HEK293T (cell line): ENCODE data around the gene CCNT2.

ENCODE experiments used
- CTCF ChIA-PET: fragments of 350-600 bp; formaldehyde crosslinking; extraction: SDS; loops from one replicate; lab custom pipeline; 2021; ENCODE audit warnings: antibody characterized with exemption, inconsistent platforms; lab: Yijun Ruan, JAX
- POLR2A ChIA-PET: fragments of 350-600 bp; formaldehyde crosslinking; extraction: SDS; loops from one replicate; lab custom pipeline; 2020; ENCODE audit warnings: antibody characterized with exemption, inconsistent platforms; lab: Yijun Ruan, JAX
- DNase-seq: peaks from one replicate; pipeline ENCODE4 v3.0.0; 2012; ENCODE audit warnings: mixed read lengths; ENCODE audit errors: extremely low spot score
- ARNT ChIP-seq: fragments of 450-650 bp; IDR thresholded peaks from 2 replicates; pipeline ENCODE4 v1.6.1; 2017; ENCODE audit warnings: mild to moderate bottlenecking
- BHLHE40 ChIP-seq: fragments of 450-650 bp; IDR thresholded peaks from 2 replicates; pipeline ENCODE4 v1.6.1; 2016; ENCODE audit warnings: mild to moderate bottlenecking, moderate library complexity, borderline replicate concordance
- CTBP1 ChIP-seq: fragments of 450-650 bp; IDR thresholded peaks from 2 replicates; pipeline ENCODE4 v1.6.1; 2016; ENCODE audit warnings: borderline replicate concordance
- ELF4 ChIP-seq: fragments of 450-650 bp; IDR thresholded peaks from 2 replicates; pipeline ENCODE4 v1.6.1; 2017; ENCODE audit warnings: antibody characterized with exemption
- FOXA1 ChIP-seq: fragments of 450-650 bp; IDR thresholded peaks from 2 replicates; pipeline ENCODE4 v1.6.1; 2016; ENCODE audit warnings: mild to moderate bottlenecking
- FOXK2 ChIP-seq: fragments of 450-650 bp; IDR thresholded peaks from 2 replicates; pipeline ENCODE4 v1.6.1; 2016; ENCODE audit warnings: mild to moderate bottlenecking
- FOXM1 ChIP-seq: fragments of 450-650 bp; IDR thresholded peaks from 2 replicates; pipeline ENCODE4 v1.6.1; 2017; ENCODE audit warnings: mild to moderate bottlenecking, borderline replicate concordance
- HDGF ChIP-seq: fragments of 450-650 bp; IDR thresholded peaks from 2 replicates; pipeline ENCODE4 v1.6.1; 2017; ENCODE audit warnings: antibody characterized with exemption, borderline replicate concordance
- L3MBTL2 ChIP-seq: fragments of 450-650 bp; conservative IDR thresholded peaks from 2 replicates; pipeline ENCODE4 v1.6.1; 2016; ENCODE audit warnings: mild to moderate bottlenecking
- LEF1 ChIP-seq: fragments of 450-650 bp; IDR thresholded peaks from 2 replicates; pipeline ENCODE4 v1.6.1; 2017; ENCODE audit warnings: mild to moderate bottlenecking, borderline replicate concordance
- NFRKB ChIP-seq: fragments of 450-650 bp; IDR thresholded peaks from 2 replicates; pipeline ENCODE4 v1.6.1; 2016; ENCODE audit warnings: mild to moderate bottlenecking, moderate library complexity
- PKNOX1 ChIP-seq: fragments of 450-650 bp; IDR thresholded peaks from 2 replicates; pipeline ENCODE4 v1.6.1; 2016
- SP1 ChIP-seq: fragments of 450-650 bp; IDR thresholded peaks from 2 replicates; pipeline ENCODE4 v1.6.1; 2017
- SUZ12 ChIP-seq: fragments of 450-650 bp; IDR thresholded peaks from 2 replicates; pipeline ENCODE4 v1.6.1; 2016; ENCODE audit warnings: mild to moderate bottlenecking
- TARDBP ChIP-seq: fragments of 450-650 bp; IDR thresholded peaks from 2 replicates; pipeline ENCODE4 v1.6.1; 2016
- ZNF384 ChIP-seq: fragments of 450-650 bp; IDR thresholded peaks from 2 replicates; pipeline ENCODE4 v1.6.1; 2016

The CCNT2 gene

DNA sequence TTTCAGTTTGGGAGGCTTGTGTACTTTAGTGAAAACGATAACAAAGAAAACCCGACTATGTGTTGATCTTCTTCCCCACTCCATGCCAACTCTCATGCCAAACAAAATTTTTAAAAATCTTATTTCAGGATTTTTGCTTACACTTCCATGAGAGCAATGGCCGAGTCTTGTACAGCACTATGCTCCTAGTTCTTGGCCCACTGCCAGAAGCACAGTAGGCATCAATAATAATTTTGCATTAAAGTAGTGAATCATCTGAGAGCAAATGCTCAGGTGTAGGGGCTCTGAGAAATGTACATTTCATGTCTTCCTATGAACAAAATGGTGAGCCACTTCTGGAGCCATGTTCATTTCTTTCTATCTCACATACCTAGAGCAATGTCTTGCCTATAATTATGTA is 66.4 kb downstream of the CCNT2 start:
- TF ChIP-seq HDGF (no peak), NFRKB (no peak), CTBP1 (no peak), SP1 (no peak), FOXK2 (no peak), FOXA1 (no peak), TARDBP (no peak), FOXM1 (no peak), PKNOX1 (no peak), ELF4 (no peak)
- CTCF ChIA-PET: no interaction called here
- POLR2A ChIA-PET: no interaction called here
- no peak for DNase-seq

- CTCF ChIA-PET: interaction anchor here (0.7 to 2.8 kb wide), 8 partner anchors 12 to 814 kb away, joined by 3 to 18 read pairs (median 4); no protein-coding TSS in a partner anchor
- TF ChIP-seq BHLHE40: no peak
- no peak for TF ChIP-seq ZNF384
- no peak for TF ChIP-seq HDGF
- TF ChIP-seq FOXA1: no peak
- no peak for TF ChIP-seq PKNOX1
- no peak for TF ChIP-seq CTBP1
- TF ChIP-seq ARNT: no peak
- TF ChIP-seq TARDBP: no peak
- TF ChIP-seq NFRKB: no peak
- TF ChIP-seq SP1: no peak
- no peak for TF ChIP-seq FOXK2
- no peak for TF ChIP-seq LEF1
- TF ChIP-seq ELF4: no peak
- TF ChIP-seq FOXM1: no peak
- no peak for TF ChIP-seq L3MBTL2
- TF ChIP-seq SUZ12: no peak
- POLR2A ChIA-PET: no interaction called here
- DNase-seq: peak; percentile 31
Observed at GRCh38 chr2:134988994-134989605, 70.5 kb downstream of the CCNT2 start.

DNA sequence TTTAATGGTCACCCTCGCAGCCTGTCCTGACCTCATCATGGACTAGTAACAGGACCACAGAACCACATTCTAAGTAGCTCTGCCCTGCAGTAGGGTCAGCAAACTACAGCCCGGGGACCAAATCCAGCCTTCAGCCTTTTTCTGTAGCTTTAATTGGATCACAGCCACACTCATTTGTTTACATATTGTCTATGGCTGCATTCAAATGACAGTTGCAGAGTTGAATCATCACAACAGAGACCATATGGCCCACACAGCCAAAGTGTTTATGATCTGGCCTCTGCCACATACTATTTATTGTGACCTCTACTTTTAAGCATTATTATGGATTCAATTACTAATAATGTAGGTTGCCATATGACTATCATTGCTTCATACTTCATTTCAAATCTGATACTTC is 80.9 kb downstream of the CCNT2 start:
- DNase-seq: no peak
- POLR2A ChIA-PET: no interaction called here
- CTCF ChIA-PET: no interaction called here
- no peak for TF ChIP-seq L3MBTL2
- no peak for TF ChIP-seq FOXK2
- TF ChIP-seq SP1: no peak
- TF ChIP-seq FOXM1: no peak
- TF ChIP-seq ZNF384: no peak
- TF ChIP-seq ELF4: no peak
- no peak for TF ChIP-seq FOXA1
- no peak for TF ChIP-seq BHLHE40
- TF ChIP-seq TARDBP: no peak
- no peak for TF ChIP-seq ARNT
- no peak for TF ChIP-seq HDGF
- no peak for TF ChIP-seq CTBP1
- TF ChIP-seq LEF1: no peak
- TF ChIP-seq PKNOX1: no peak
- TF ChIP-seq SUZ12: no peak
- no peak for TF ChIP-seq NFRKB

DNA sequence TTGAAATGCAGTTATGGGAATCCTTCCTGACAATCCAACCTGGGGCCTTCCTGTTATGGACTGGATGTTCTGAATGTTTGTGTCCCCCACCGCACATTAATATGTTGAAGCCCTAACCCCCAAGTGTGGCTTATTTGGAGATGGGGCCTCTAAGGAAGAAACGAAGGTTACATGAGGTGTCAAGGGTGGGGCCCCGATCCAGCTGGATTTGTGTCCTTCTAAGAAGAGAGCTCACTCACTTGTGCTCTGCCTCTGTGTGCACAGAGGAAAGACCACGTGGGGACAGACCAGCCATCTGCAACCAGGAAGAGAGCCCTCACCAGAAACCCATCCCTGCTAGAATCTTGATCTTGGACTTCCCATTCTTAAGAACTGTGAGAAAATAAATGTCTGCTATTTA is 84.2 kb downstream of the CCNT2 start:
- POLR2A ChIA-PET: interaction anchor here (1.1 kb wide), 1 partner anchor 49 kb away, joined by 3 read pairs; the partner anchor contains the start of gene RAB3GAP1
- no peak for DNase-seq
- TF ChIP-seq FOXA1 (no peak), CTBP1 (no peak), TARDBP (no peak), NFRKB (no peak), LEF1 (no peak), FOXM1 (no peak), HDGF (no peak)
- CTCF ChIA-PET: interaction anchor here (1.9 kb wide), 1 partner anchor 707 kb away, joined by 10 read pairs; no protein-coding TSS in a partner anchor

- ChIA-PET CTCF (interaction anchor here (0.6 to 1.9 kb wide), 11 partner anchors 9 to 794 kb away, joined by 3 to 18 read pairs (median 4); no protein-coding TSS in a partner anchor), POLR2A (interaction anchor here (1.1 kb wide), 1 partner anchor 48 kb away, joined by 3 read pairs; the partner anchor contains the start of gene RAB3GAP1)
- peak; percentile 85 for DNase-seq
- TF ChIP-seq L3MBTL2 (peak; percentile 68), ARNT (no peak)
Observed at GRCh38 chr2:135004005-135004746, 85.6 kb downstream of the CCNT2 start.

- POLR2A ChIA-PET: no interaction called here
Observed at GRCh38 chr2:135005753-135006152, 87.1 kb downstream of the CCNT2 start.

More at GRCh38 chr2:135005753-135006152, 87.1 kb downstream of the CCNT2 start:
- TF ChIP-seq LEF1 (no peak), PKNOX1 (no peak), TARDBP (no peak), FOXM1 (no peak), FOXK2 (no peak), NFRKB (no peak), ARNT (no peak), SP1 (no peak), FOXA1 (no peak), ZNF384 (no peak), SUZ12 (no peak), HDGF (no peak), ELF4 (no peak), BHLHE40 (no peak), L3MBTL2 (no peak), CTBP1 (no peak)
- DNase-seq: no peak
- CTCF ChIA-PET: interaction anchor here (1.7 kb wide), 1 partner anchor 149 kb away, joined by 5 read pairs; no protein-coding TSS in a partner anchor
